Aorta (tissue), 5 donors: ENCODE data around the gene LRRC8E. TPM values are rescaled to one million over a fixed set of nuclear protein-coding genes. Genes with fewer than 3 reads are reported as not detected.
A peak's percentile ranks its signal among the peaks of the same experiment; 100 is the strongest.

Experiments used
- ATAC-seq: fragments of 200-7000 bp; cut with Tn5 transposase; one replicate; pipeline ENCODE4 v1.9.1; 2022; ENCODE audit warnings: moderate library complexity; ENCODE audit not compliant: low FRiP score
- DNase-seq, 2 donors: peaks; one replicate each; pipeline ENCODE4 v3.0.0-alpha.2; 2020
- H3K27ac ChIP-seq, 2 donors: one replicate each; pipeline ENCODE4 v1.5.1; 2013; ENCODE audit warnings: low read length in 2 of 2, mild to moderate bottlenecking in 2 of 2, moderate library complexity in 2 of 2, control low read depth in 1 of 2, inconsistent platforms in 1 of 2, low read depth in 1 of 2
- H3K27me3 ChIP-seq, 2 donors: one replicate each; pipeline ENCODE4 v1.6.1; 2013; ENCODE audit warnings: control low read depth in 1 of 2, low read length in 1 of 2, mild to moderate bottlenecking in 1 of 2, moderate library complexity in 1 of 2; ENCODE audit not compliant: insufficient read depth in 2 of 2, control insufficient read depth in 1 of 2
- H3K36me3 ChIP-seq, 2 donors: one replicate each; pipeline ENCODE4 v1.6.1; 2013; ENCODE audit warnings: control low read depth in 1 of 2, low read length in 1 of 2, mild to moderate bottlenecking in 1 of 2; ENCODE audit not compliant: insufficient read depth in 2 of 2, control insufficient read depth in 1 of 2
- H3K4me1 ChIP-seq, 2 donors: one replicate each; pipeline ENCODE4 v1.6.1; 2013; ENCODE audit warnings: low read length in 2 of 2, control low read depth in 1 of 2, mild to moderate bottlenecking in 1 of 2, moderate library complexity in 1 of 2; ENCODE audit not compliant: insufficient read depth in 2 of 2, control insufficient read depth in 1 of 2
- H3K4me3 ChIP-seq, 2 donors: one replicate each; pipeline ENCODE4 v1.5.1; 2013; ENCODE audit warnings: low read length in 2 of 2, control low read depth in 1 of 2, mild to moderate bottlenecking in 1 of 2
- H3K9me3 ChIP-seq: one replicate; pipeline ENCODE4 v1.6.1; 2013; ENCODE audit warnings: mild to moderate bottlenecking, low read length; ENCODE audit not compliant: control insufficient read depth
- WGBS, 2 donors: extraction: QIAGEN DNeasy Blood & Tissue Kit; methylation state at CpG; one replicate each; pipeline ENCODE4 v1.1.7; 2013; 5-methylcytosine and 5-hydroxymethylcytosine counted together
- intact Hi-C, 2 donors: fragments of 100-400 bp; cut with DNase I; formaldehyde crosslinking; loops; one replicate each; pipeline versions ENCODE4 v1.14.2 to v1.15.0; 2022
- polyA plus RNA-seq, 2 donors: library from polyadenylated mRNA; stranded (reverse); fragments of 200-250 nt; gene quantifications; one replicate each; pipeline ENCODE4 v1.2.3, GENCODE V29; 2013
- total RNA-seq, 2 donors: library from RNA; stranded (reverse); fragmentation: NEBNext Ultra II Directional; extraction: Animal tissue kit (Norgen Biotek cat#: 25700); gene quantifications; one replicate each; pipeline ENCODE4 v1.2.1, GENCODE V29; 2021
- donor health status: healthy with polysubstance abuse.
- donor health status: Bipolar disorder and iron deficiency.
- donor health status: DM: no; HTN: no; CAD: no.
- donor health status: DM: no; HTN: no; CAD: no.
- donor health status: DM: yes; HTN: yes; CAD: no.

The LRRC8E gene
- total and polyA plus RNA-seq, 4 donors = 0.60 TPM; not detected in 3

DNA sequence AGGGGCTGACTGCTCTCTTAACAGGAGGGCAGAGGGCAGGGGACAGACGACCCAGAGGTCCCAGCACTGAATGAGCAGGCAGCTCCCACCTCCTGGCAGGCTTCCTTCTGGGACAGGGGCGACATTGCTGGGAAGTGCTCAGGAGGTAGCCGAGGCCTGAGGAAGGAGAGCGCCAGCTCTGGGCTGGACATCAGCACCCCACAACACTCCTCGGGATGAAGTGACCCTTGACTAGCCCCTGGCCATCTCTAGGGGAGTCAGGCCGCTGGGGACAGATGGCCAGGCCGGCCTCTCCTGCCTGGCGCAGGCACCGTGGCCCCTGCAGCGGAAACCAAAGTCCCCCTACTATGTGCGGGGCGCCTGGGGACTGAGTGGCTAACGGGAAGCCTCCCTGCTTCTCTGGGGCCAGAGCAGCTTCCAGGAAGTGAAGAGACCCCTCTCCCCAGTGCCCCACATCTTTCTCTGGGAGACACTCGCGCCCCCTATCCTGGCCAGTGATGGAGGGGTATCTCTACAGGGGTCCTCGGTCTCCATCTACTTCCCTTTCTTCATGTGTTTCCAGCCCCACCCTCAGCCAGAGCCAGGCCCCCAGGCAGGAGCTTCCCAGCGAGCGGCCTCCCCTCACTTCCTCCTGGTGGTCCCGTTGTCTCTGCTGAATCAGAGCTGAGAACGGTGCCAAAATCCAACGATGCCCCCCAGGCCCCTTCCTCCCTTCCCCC, 24.2 kb upstream of the LRRC8E start:
- DNase-seq (no peak), ATAC-seq (no peak)
- intact Hi-C loops = no loop called here
- Histone ChIP-seq H3K27ac (no peak overlapping the region), H3K4me3 (no peak overlapping the region), H3K27me3 (no peaks in the 10 kb centered on the region), H3K4me1 (no peaks in the 10 kb centered on the region), H3K36me3 (peaks cover 0 to 2% of the 10 kb centered on the region in 2 donors), H3K9me3 (no peaks in the 10 kb centered on the region)
- WGBS, 2 donors = 88 to 91% methylated on average over 21 of the region's 21 CpGs

- H3K36me3 ChIP-seq = peaks cover 0 to 2% of the 10 kb centered on the region in 2 donors
- no peak overlapping the region for H3K4me3 ChIP-seq
- DNase-seq (no peak), ATAC-seq (no peak)
- H3K9me3 ChIP-seq = no peaks in the 10 kb centered on the region
- WGBS, 2 donors = 76 to 79% methylated on average over 18 of the region's 18 CpGs
- intact Hi-C loops = no loop called here
- no peaks in the 10 kb centered on the region for H3K4me1 ChIP-seq
- H3K27ac ChIP-seq = no peak overlapping the region
- no peaks in the 10 kb centered on the region for H3K27me3 ChIP-seq
Observed at GRCh38 chr19:7864690-7865074, 23.6 kb upstream of the LRRC8E start.

DNA sequence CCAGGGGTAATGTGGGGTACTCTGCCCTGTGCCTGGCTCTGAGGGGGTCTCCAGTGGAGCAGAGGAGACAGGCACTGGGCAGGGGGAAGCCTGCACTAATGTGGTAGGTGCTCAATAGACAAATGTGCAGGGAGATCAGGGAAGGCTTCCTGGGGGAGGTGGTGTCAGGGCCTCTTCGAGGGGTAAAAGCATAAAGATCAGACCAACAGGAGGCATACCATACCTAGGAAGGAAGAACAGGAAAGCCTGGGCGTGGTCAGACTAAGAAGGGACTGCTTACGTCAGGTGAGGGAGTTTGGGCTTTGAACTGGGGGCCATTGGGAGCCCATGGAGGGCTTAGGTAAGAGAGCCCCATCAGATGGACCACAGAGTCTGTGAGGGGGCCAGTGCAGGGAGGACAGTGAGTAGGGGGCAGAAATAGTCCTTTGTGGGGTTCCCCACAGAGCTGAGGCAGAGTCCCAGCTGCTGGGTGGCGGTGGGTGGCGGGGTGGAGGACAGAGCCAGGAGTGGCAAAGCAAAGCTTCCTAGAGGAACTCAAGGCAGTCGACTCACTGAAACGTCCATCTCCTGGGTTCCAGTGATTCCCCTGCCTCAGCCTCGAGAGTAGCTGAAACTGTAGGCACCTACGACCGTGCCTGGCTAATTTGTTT, 22.9 kb upstream of the LRRC8E start:
- H3K27me3 ChIP-seq = no peaks in the 10 kb centered on the region
- intact Hi-C loops = no loop called here

DNA sequence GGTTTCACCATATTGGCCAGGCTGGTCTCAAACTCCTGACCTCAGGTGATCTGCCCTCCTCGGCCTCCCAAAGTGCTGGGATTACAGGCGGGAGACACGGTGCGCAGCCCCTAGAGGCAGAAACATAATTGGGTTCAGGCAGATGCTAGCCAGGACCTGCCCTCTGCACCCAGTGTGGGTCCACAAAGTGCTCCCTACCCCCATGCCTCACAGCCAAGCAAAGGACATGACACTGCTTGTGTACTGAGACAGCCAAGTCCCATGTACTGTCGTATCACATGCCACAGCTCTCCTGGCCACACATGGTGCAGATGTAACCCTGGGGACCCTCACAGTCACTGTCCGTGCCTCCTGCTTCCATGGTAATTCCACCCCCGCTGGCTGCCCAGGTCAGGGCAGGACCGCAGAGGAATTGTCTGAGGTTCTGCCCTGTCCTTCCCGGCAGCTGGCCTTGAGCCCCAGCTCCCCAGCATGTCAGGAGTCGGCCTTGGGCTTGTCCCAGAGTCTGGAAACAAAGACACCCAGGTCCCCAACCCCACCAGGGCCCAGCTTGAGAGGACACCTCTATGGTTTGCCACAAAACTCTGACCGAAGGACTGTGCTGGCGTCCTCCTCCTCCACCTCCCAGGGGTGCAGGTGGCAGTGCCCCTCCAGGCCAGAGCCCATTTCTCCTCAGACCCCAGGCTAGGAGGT, 21.8 kb upstream of the LRRC8E start:
- H3K4me3 ChIP-seq = no peak overlapping the region
- H3K27ac ChIP-seq = no peak overlapping the region
- H3K36me3 ChIP-seq = peaks cover 0 to 2% of the 10 kb centered on the region in 2 donors
- WGBS, 2 donors = 68% methylated on average over 12 of the region's 12 CpGs
- H3K4me1 ChIP-seq = no peaks in the 10 kb centered on the region
- H3K9me3 ChIP-seq = no peaks in the 10 kb centered on the region
- no peak for ATAC-seq
- intact Hi-C loops = no loop called here
- H3K27me3 ChIP-seq = no peaks in the 10 kb centered on the region
- no peak for DNase-seq

More for the DNA sequence above, 22.9 kb upstream of the LRRC8E start:
- H3K4me3 ChIP-seq = no peak overlapping the region
- no peak overlapping the region for H3K27ac ChIP-seq
- no peaks in the 10 kb centered on the region for H3K9me3 ChIP-seq
- ATAC-seq = no peak
- peaks cover 0 to 2% of the 10 kb centered on the region in 2 donors for H3K36me3 ChIP-seq
- H3K4me1 ChIP-seq = no peaks in the 10 kb centered on the region
- no peak for DNase-seq
- WGBS, 2 donors = 45 to 51% methylated on average over 10 of the region's 10 CpGs

DNA sequence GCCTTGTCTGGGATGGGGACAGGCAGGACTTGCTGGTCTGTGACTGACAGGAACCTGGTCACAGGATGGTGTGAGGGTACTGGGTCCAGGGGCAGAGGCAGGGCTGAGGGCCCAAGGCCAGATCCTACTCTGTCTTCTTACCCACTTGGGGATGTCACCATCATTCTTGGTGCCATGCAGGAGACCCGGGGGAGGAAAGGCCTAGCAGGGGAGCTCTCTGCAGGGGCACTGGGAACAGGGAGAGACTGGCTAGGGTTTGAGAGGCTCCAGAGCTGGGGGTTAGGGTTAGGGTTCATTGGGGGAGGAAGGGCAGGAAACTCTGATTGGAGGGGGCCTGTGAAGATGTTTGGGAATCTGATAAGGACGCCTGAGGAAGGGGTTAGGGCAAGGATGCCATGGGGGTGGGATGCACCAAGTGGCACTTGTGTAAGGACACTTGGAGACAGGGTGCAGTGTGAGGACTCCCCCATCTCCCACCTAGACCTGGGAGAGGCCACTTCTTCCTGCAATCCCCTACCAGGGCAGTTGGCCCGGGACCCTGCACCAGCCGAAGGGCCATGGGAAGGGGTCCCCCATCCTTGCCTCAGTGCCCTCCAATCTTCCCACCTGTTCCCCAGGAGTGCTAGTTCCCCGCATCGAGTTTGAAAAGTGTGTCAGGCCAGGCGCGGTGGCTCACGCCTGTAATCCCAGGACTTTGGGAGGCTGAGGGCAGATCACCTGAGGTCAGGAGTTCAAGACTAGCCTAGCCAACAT, 21.0 kb upstream of the LRRC8E start:
- 86 to 87% methylated on average over 9 of the region's 9 CpGs for WGBS, 2 donors
- no peak overlapping the region for H3K4me3 ChIP-seq
- H3K27me3 ChIP-seq = no peaks in the 10 kb centered on the region
- ATAC-seq = no peak
- H3K36me3 ChIP-seq = no peaks in the 10 kb centered on the region
- intact Hi-C loops = no loop called here
- DNase-seq = no peak
- no peaks in the 10 kb centered on the region for H3K9me3 ChIP-seq
- no peaks in the 10 kb centered on the region for H3K4me1 ChIP-seq
- no peak overlapping the region for H3K27ac ChIP-seq

GRCh38 chr19:7868326-7868670, 20.0 kb upstream of the LRRC8E start:
- no peak for DNase-seq
- no peaks in the 10 kb centered on the region for H3K4me1 ChIP-seq
- H3K9me3 ChIP-seq = no peaks in the 10 kb centered on the region
- WGBS, 2 donors = 17 to 20% methylated on average over 21 of the region's 21 CpGs
- ATAC-seq = no peak
- H3K27me3 ChIP-seq = peaks cover 0 to 1% of the 10 kb centered on the region in 2 donors
- H3K4me3 ChIP-seq = no peak overlapping the region
- H3K36me3 ChIP-seq = no peaks in the 10 kb centered on the region
- intact Hi-C loops = no loop called here
- H3K27ac ChIP-seq = no peak overlapping the region

GRCh38 chr19:7868671-7869452, 19.4 kb upstream of the LRRC8E start:
- WGBS, 2 donors = 1 to 2% methylated on average over 55 to 67 of the region's 67 CpGs
- H3K27ac ChIP-seq = no peak overlapping the region
- peaks cover 0 to 1% of the 10 kb centered on the region in 2 donors for H3K27me3 ChIP-seq
- ATAC-seq = peak; percentile 44
- no peaks in the 10 kb centered on the region for H3K36me3 ChIP-seq
- no peak overlapping the region for H3K4me3 ChIP-seq
- intact Hi-C loops = no loop called here
- DNase-seq = peak; percentile 79 to 90
- no peaks in the 10 kb centered on the region for H3K4me1 ChIP-seq
- no peaks in the 10 kb centered on the region for H3K9me3 ChIP-seq

DNA sequence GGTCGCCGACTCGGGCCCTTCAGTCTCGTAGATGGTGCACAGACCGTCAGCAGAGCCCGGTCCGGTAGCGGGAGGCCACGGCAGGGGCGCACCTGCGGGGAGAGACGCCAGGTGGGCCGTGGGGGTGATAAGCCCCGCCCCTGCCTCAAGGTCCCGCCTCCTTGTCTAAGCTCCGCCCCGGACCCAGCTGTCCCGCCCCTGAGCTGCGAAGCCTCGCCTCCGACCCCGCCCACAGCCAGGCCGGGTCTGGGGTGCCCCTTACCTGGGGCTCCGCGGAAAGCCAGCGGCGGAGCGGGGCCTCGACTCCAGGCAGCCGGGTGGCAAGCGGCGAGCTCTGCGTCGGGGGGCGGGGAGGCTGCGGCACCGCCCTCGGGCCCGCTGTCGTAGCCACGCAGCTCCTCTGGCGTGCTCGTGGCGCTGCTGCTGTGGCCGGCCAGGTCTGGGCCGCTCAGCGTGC, 18.8 kb upstream of the LRRC8E start:
- Histone ChIP-seq H3K27ac (no peak overlapping the region), H3K36me3 (no peaks in the 10 kb centered on the region), H3K4me1 (no peaks in the 10 kb centered on the region), H3K4me3 (no peak overlapping the region), H3K27me3 (peaks cover 0 to 1% of the 10 kb centered on the region in 2 donors), H3K9me3 (no peaks in the 10 kb centered on the region)
- ATAC-seq (peak; percentile 15), DNase-seq (no peak)
- 1 to 2% methylated on average over 43 to 47 of the region's 47 CpGs for WGBS, 2 donors
- intact Hi-C loops = no loop called here
